Ishikawa (cell line): ENCODE measurements around the gene SH3RF2.

Experiments used
- CEBPB ChIP-seq: IDR thresholded peaks from 2 replicates; pipeline ENCODE4 v1.6.1; 2012
- CREB1 ChIP-seq: IDR thresholded peaks from 2 replicates; pipeline ENCODE4 v1.6.1; 2012; ENCODE audit warnings: low read depth
- EGR1 ChIP-seq: IDR thresholded peaks from 2 replicates; pipeline ENCODE4 v1.6.1; 2012
- EP300 ChIP-seq: IDR thresholded peaks from 2 replicates; pipeline ENCODE4 v1.6.1; 2012; ENCODE audit warnings: borderline replicate concordance
- FOXM1 ChIP-seq: IDR thresholded peaks from 2 replicates; pipeline ENCODE4 v1.6.1; 2012; ENCODE audit warnings: low read depth, borderline replicate concordance
- MAX ChIP-seq: IDR thresholded peaks from 2 replicates; pipeline ENCODE4 v1.6.1; 2012
- NFIC ChIP-seq: IDR thresholded peaks from 2 replicates; pipeline ENCODE4 v1.6.1; 2012
- RAD21 ChIP-seq: IDR thresholded peaks from 2 replicates; pipeline ENCODE4 v1.6.1; 2012; ENCODE audit warnings: low read depth
- REST ChIP-seq: IDR thresholded peaks from 2 replicates; pipeline ENCODE4 v1.6.1; 2012; ENCODE audit warnings: low read depth, mild to moderate bottlenecking
- TAF1 ChIP-seq: IDR thresholded peaks from 2 replicates; pipeline ENCODE4 v1.6.1; 2012; ENCODE audit warnings: low read depth, mild to moderate bottlenecking
- TCF12 ChIP-seq: IDR thresholded peaks from 2 replicates; pipeline ENCODE4 v1.6.1; 2012; ENCODE audit warnings: low read depth
- TEAD4 ChIP-seq: IDR thresholded peaks from 2 replicates; pipeline ENCODE4 v1.6.1; 2012
- USF1 ChIP-seq: IDR thresholded peaks from 2 replicates; pipeline ENCODE4 v1.6.1; 2012
- YY1 ChIP-seq: IDR thresholded peaks from 2 replicates; pipeline ENCODE4 v1.6.1; 2012; ENCODE audit warnings: low read depth
- ZBTB7A ChIP-seq: IDR thresholded peaks from 2 replicates; pipeline ENCODE4 v1.6.1; 2012; ENCODE audit warnings: low read depth

The SH3RF2 gene

GRCh38 chr5:145960848-145961600 is 24.6 kb downstream of the SH3RF2 start:
- TF ChIP-seq CEBPB (no peak), USF1 (no peak), MAX (no peak), REST (no peak), TEAD4 (no peak), RAD21 (no peak), YY1 (no peak), FOXM1 (no peak), TCF12 (no peak), EP300 (no peak), ZBTB7A (no peak)

GRCh38 chr5:145962001-145962400 is 25.6 kb downstream of the SH3RF2 start:
- no peak for TF ChIP-seq CEBPB
- peak; percentile 76 for TF ChIP-seq USF1

- no peak for TF ChIP-seq CEBPB
- TF ChIP-seq ZBTB7A, result no peak
- TF ChIP-seq EGR1, result no peak
- no peak for TF ChIP-seq RAD21
- TF ChIP-seq TEAD4, result no peak
- no peak for TF ChIP-seq MAX
- no peak for TF ChIP-seq FOXM1
- TF ChIP-seq EP300, result no peak
- no peak for TF ChIP-seq YY1
These were observed 29.4 kb downstream of the SH3RF2 start for GRCh38 chr5:145965804-145966203.

- TF ChIP-seq EP300 (no peak), EGR1 (no peak), TCF12 (no peak), FOXM1 (no peak), USF1 (no peak), YY1 (no peak), REST (no peak), TAF1 (no peak), MAX (no peak), CREB1 (no peak), ZBTB7A (no peak), NFIC (no peak), CEBPB (no peak), RAD21 (no peak), TEAD4 (no peak)
These were observed 30.9 kb downstream of the SH3RF2 start for GRCh38 chr5:145967296-145967695.

- no peak for TF ChIP-seq TCF12
- TF ChIP-seq YY1, result no peak
- no peak for TF ChIP-seq RAD21
- no peak for TF ChIP-seq TAF1
- no peak for TF ChIP-seq MAX
- no peak for TF ChIP-seq FOXM1
- no peak for TF ChIP-seq CREB1
- no peak for TF ChIP-seq REST
- TF ChIP-seq EGR1, result no peak
- TF ChIP-seq TEAD4, result no peak
- TF ChIP-seq EP300, result no peak
- no peak for TF ChIP-seq ZBTB7A
These were observed 32.8 kb downstream of the SH3RF2 start for GRCh38 chr5:145968970-145969713.
